Panc1 (cell line): ENCODE results near the gene SLC24A4. TPM values are rescaled to one million over a fixed set of nuclear protein-coding genes. Genes with fewer than 3 reads are reported as not detected.

Source experiments
- ATAC-seq: fragments of 200-7000 bp; cut with Tn5 transposase; 2 replicates; pipeline ENCODE4 v1.9.1; 2020; ENCODE audit warnings: mild to moderate bottlenecking, moderate library complexity
- BruUV-seq: library from RNA; stranded (reverse); fragments of 400-500 nt; replicated peaks from 2 replicates; lab custom pipeline; 2021; lab: Mats Ljungman, UMichigan
- CTCF ChIA-PET: fragments of 300-600 bp; sonication (Branson Sonifier 250); formaldehyde crosslinking; loops from one replicate; lab custom pipeline; 2022; ENCODE audit warnings: antibody characterized with exemption; lab: Charles Lee
- POLR2A ChIA-PET: fragments of 300-600 bp; sonication (Branson Sonifier 250); formaldehyde crosslinking; loops from one replicate; lab custom pipeline; 2022; ENCODE audit warnings: antibody characterized with exemption; lab: Charles Lee
- DNase-seq: peaks from one replicate; pipeline ENCODE4 v3.0.0-alpha.2; 2010; ENCODE audit warnings: low read depth, low spot score
- H3K27ac ChIP-seq: 2 replicates; pipeline ENCODE4 v1.5.1; 2011; ENCODE audit warnings: mild to moderate bottlenecking, low read length, inconsistent platforms
- H3K27me3 ChIP-seq: fragments of 200-500 bp; sonication (Bioruptor generic); 2 replicates; pipeline ENCODE4 v1.6.0; 2014; ENCODE audit warnings: low read length, inconsistent platforms; ENCODE audit not compliant: control insufficient read depth, insufficient read depth
- H3K36me3 ChIP-seq: fragments of 200-500 bp; sonication (Bioruptor generic); 2 replicates; pipeline ENCODE4 v1.5.1; 2014; ENCODE audit warnings: inconsistent platforms, mild to moderate bottlenecking, low read length, moderate library complexity; ENCODE audit not compliant: control insufficient read depth, insufficient read depth
- H3K4me1 ChIP-seq: 2 replicates; pipeline ENCODE4 v1.5.1; 2011; ENCODE audit warnings: inconsistent platforms, mild to moderate bottlenecking, low read length, moderate library complexity; ENCODE audit not compliant: control insufficient read depth, insufficient read depth
- H3K4me3 ChIP-seq, 2 experiments: 2 replicates each; pipeline ENCODE4 v1.5.1; 2011 to 2012; ENCODE audit warnings: low read depth in 2 of 2, low read length in 2 of 2, mild to moderate bottlenecking in 2 of 2, inconsistent platforms in 1 of 2, moderate library complexity in 1 of 2
- H3K9me3 ChIP-seq: fragments of 200-500 bp; sonication (Bioruptor generic); 2 replicates; pipeline ENCODE4 v1.5.1; 2014; ENCODE audit warnings: low read depth, mild to moderate bottlenecking, inconsistent platforms, low read length, moderate library complexity; ENCODE audit not compliant: control insufficient read depth, insufficient read depth
- CTCF ChIP-seq: fragments of 450-650 bp; IDR thresholded peaks from 2 replicates; pipeline ENCODE4 v1.5.1; 2017; ENCODE audit warnings: mild to moderate bottlenecking
- POLR2AphosphoS5 ChIP-seq: IDR thresholded peaks from 2 replicates; pipeline ENCODE4 v1.6.1; 2012; ENCODE audit warnings: mild to moderate bottlenecking, low read depth, low read length, moderate library complexity
- REST ChIP-seq, 2 experiments: IDR thresholded peaks; 2 replicates each; pipeline ENCODE4 v1.6.1; 2011 to 2012; ENCODE audit warnings: low read depth in 2 of 2, control low read depth in 1 of 2, low read length in 1 of 2, mild to moderate bottlenecking in 1 of 2, moderate library complexity in 1 of 2; ENCODE audit not compliant: insufficient read depth in 1 of 2
- SIN3A ChIP-seq: IDR thresholded peaks from 2 replicates; pipeline ENCODE4 v1.6.1; 2012; ENCODE audit warnings: low read depth, mild to moderate bottlenecking, low read length, moderate library complexity, borderline replicate concordance; ENCODE audit not compliant: insufficient read depth
- TCF7L2 ChIP-seq: IDR thresholded peaks from 2 replicates; pipeline ENCODE4 v1.6.1; 2011; ENCODE audit warnings: mild to moderate bottlenecking, low read depth, low read length, inconsistent platforms
- in situ Hi-C: cut with HindIII; loops from 2 replicates; pipeline ENCODE4 v1.10.0; 2016; ENCODE audit warnings: low sequenced_read_pairs, low pct_unique_long_range_greater_than_20kb
- intact Hi-C: fragments of 100-400 bp; cut with micrococcal nuclease; formaldehyde crosslinking; loops from one replicate; pipeline ENCODE4 v1.10.0; 2022; ENCODE audit not compliant: unreplicated experiment
- total RNA-seq: library from RNA; stranded (reverse); gene quantifications from one replicate; pipeline ENCODE4 v1.2.1, GENCODE V29; 2021; ENCODE audit not compliant: unreplicated experiment

SLC24A4 gene
- total RNA-seq, 1 experiment from 2014 or later, result not detected

GRCh38 chr14:92322516-92322915, 449 bp upstream of the SLC24A4 start:
- Histone ChIP-seq H3K27ac (no peak overlapping the region), H3K4me1 (no peaks in the 10 kb centered on the region), H3K9me3 (no peaks in the 10 kb centered on the region), H3K36me3 (no peaks in the 10 kb centered on the region), H3K4me3 (no peak overlapping the region), H3K27me3 (peaks cover 3% of the 10 kb centered on the region; the same call in 1 of the 2 replicates)
- ATAC-seq (no peak), DNase-seq (no peak)
- CTCF ChIA-PET, result no interaction called here
- BruUV-seq, result no TSS peak
- POLR2A ChIA-PET, result no interaction called here
- in situ Hi-C loops, result no loop called here
- TF ChIP-seq POLR2AphosphoS5, result no peak
- no peak for TF ChIP-seq TCF7L2
- TF ChIP-seq SIN3A, result no peak
- TF ChIP-seq REST (IDR thresholded peaks at IDR 0.05; ENCODE audit: insufficient read depth in 1 of 2, low read depth in 2 of 2, low read length in 1 of 2), result no peak
- no peak for TF ChIP-seq CTCF
- intact Hi-C loops, result no loop called here

- H3K27ac ChIP-seq, result no peak overlapping the region
- ATAC-seq, result no peak
- no peak for TF ChIP-seq POLR2AphosphoS5
- TF ChIP-seq REST (IDR thresholded peaks at IDR 0.05; ENCODE audit: insufficient read depth in 1 of 2, low read depth in 2 of 2, low read length in 1 of 2), result no peak
- no peak for TF ChIP-seq CTCF
- no peak for TF ChIP-seq TCF7L2
- no peak for TF ChIP-seq SIN3A
- no peaks in the 10 kb centered on the region for H3K36me3 ChIP-seq
- POLR2A ChIA-PET, result no interaction called here
- no peak for DNase-seq
- CTCF ChIA-PET, result no interaction called here
- no peaks in the 10 kb centered on the region for H3K4me1 ChIP-seq
- in situ Hi-C loops (no loop called here), intact Hi-C loops (no loop called here)
- peaks cover 3% of the 10 kb centered on the region; the same call in 1 of the 2 replicates for H3K27me3 ChIP-seq
- H3K9me3 ChIP-seq, result no peaks in the 10 kb centered on the region
- BruUV-seq, result no TSS peak
- H3K4me3 ChIP-seq, result no peak overlapping the region
Observed at GRCh38 chr14:92323916-92324818, 1.2 kb downstream of the SLC24A4 start.
